Measurements from ENCODE around the gene TAPBP.
A peak's percentile ranks its signal among the peaks of the same experiment; 100 is the strongest.
"Not testable (repeated sequence)": the region's sequence is repeated elsewhere in the genome, so short reads cannot be mapped to it uniquely, and the experiment has no call there.

TAPBP gene
- 206 to 576 (median 374) reads per million in 18 experiments for total RNA-seq

- peak; percentile 57 to 59 for DNase-seq
These were observed at the start of gene TAPBP for GRCh38 chr6:33313709-33314514. Gene TAPBP, minus strand, starts transcription at chr6:33314078. Its CDS starts 37 bp downstream, at chr6:33314041.

- DNase-seq = not testable (repeated sequence)
These were observed 49.6 kb upstream of the TAPBP start for GRCh38 chr6:33363486-33363885.

DNA sequence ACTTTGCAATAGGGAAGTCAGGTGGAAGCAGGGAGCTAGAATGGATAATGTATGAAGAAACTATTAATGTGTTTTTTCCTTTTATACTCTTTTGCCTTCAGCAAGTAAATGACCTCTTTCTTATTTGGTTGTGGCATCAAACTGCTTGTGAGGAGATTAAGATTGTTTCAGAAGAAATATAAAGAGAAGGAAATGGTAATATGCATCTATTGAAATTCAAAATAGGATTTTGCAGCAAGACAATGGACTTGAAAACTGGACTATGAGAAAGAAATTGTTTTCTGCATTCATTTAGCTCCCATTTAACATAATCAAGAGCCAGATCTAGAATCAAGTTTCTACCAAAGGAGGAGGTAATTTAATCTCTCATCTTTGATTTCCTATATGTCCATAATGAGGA is 45.5 kb upstream of the TAPBP start:
- no peak for DNase-seq

DNA sequence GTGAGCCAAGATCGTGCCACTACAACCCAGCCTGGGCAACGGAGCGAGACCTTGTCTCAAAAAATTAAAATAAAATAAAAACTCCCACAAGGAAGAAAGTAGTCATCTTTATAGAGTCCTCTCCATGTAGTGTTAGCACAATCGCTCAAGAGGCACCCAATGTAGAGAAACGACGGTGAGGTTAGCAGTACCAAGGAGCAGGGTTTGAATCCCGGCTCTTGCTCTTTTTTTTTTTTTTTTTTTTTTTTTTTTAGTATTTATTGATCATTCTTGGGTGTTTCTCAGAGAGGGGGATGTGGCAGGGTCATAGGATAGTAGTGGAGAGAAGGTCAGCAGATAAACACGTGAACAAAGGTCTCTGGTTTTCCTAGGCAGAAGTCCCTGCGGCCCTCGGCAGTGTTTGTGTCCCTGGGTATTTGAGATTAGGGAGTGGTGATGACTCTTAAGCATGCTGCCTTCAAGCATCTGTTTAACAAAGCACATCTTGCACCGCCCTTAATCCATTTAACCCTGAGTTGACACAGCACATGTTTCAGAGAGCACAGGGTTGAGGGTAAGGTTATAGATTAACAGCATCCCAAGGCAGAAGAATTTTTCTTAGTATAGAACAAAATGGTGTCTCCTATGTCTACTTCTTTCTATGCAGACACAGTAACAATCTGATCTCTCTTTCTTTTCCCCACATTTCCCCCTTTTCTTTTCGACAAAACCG is 43.4 kb upstream of the TAPBP start:
- DNase-seq = not testable (repeated sequence)

GRCh38 chr6:33356295-33356694 is 42.4 kb upstream of the TAPBP start:
- DNase-seq = no peak

- DNase-seq = not testable (repeated sequence)
These were observed 42.0 kb upstream of the TAPBP start for GRCh38 chr6:33355860-33356259.

GRCh38 chr6:33347816-33348215 is 33.9 kb upstream of the TAPBP start:
- no peak for DNase-seq

GRCh38 chr6:33346972-33347371 is 33.1 kb upstream of the TAPBP start:
- DNase-seq = not testable (repeated sequence)

- peak; percentile 57 to 60 for DNase-seq
These were observed 31.1 kb upstream of the TAPBP start for GRCh38 chr6:33344701-33345697.

- no peak for DNase-seq
These were observed 30.2 kb upstream of the TAPBP start for GRCh38 chr6:33343953-33344611.

DNA sequence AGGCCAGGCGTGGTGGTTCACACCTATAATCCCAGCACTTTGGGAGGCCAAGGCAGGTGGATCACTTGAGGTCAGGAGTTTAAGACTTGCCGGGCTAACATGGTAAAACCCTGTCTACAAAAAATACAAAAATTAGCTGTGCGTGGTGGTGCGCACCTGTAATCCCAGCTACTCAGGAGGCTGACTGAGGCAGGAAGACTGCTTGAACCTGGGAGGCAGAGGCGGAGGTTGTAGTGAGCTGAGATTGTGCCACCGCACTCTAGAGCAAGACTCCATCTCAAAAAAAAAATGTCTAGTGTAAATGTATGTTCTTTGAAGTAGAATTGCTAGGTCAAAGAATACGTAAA is 29.7 kb upstream of the TAPBP start:
- DNase-seq = not testable (repeated sequence)

DNA sequence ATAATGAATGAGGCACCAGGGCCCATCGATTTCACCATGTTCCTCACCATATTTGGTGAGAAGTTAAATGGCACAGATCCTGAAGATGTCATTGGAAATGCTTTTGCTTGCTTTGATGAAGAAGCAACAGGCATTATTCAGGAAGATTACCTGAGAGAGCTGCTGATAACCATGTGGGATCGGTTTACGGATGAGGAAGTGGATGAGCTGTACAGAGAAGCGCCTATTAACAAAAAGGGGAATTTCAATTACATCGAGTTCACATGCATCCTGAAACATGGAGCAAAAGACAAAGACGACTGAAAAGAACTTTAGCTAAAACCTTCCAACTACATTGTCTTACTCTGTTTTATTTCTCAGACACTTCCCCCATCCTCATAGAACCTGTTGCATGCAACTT is 25.3 kb upstream of the TAPBP start:
- peak in 1 of 2 donors; percentile 21 for DNase-seq

DNA sequence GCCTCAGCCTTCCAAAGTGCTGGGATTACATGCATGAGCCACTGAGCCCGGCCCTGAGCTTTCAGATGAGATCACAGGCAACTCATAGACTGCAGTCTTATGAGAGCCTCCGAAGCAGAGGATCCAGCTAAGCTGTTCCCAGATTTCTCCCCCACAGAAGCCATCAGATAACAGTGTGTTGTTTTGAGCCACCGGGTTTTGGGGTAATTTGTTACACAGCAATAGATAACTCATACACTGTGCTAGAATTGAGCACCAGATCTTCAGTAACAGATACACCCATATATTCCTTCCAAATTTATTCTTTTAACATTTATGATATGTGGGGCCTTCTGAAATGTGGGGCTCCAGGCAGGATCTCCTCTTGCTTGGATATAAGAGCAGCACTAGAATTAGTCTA is 22.6 kb upstream of the TAPBP start:
- no peak for DNase-seq

- DNase-seq = no peak
These were observed 22.0 kb upstream of the TAPBP start for GRCh38 chr6:33335916-33336315.

DNA sequence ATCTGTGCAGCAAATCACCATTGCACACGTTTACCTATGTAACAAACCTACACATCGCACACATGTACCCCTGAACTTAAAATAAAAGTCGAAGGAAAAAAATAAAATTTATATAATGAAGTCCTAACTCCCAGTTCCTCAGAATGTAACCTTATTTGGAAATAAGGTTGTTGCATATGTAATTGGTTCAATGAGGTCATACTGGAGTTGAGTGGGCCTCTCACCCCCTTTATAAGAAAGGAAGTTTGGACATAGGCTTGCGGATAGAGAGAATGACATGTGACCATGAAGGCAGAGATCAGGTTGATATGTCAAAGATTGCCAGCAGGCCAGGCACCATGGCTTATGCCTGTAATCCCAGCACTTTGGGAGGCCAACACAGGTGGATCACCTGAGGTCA is 19.8 kb upstream of the TAPBP start:
- peak; percentile 48 to 59 for DNase-seq

DNA sequence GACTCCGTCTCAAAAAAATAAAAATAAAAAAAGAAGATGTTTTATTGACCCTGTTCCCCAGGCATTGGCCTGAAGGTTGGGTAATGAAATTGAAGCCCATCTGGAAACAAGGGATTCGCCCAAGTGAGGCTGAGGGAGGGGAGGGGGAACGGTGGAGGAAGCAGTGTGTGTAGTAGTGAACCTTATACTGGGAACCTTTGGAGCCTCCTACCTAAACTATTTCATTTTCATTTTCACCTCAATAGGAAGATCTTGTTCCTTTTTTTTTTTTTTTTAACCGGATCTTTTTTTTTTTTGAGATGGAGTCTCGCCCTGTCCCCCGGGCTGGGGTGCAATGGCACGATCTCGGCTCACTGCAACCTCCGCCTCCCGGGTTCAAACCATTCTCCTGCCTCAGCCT is 16.9 kb upstream of the TAPBP start:
- DNase-seq = no peak

GRCh38 chr6:33329058-33329457 is 15.2 kb upstream of the TAPBP start:
- DNase-seq = no peak

DNA sequence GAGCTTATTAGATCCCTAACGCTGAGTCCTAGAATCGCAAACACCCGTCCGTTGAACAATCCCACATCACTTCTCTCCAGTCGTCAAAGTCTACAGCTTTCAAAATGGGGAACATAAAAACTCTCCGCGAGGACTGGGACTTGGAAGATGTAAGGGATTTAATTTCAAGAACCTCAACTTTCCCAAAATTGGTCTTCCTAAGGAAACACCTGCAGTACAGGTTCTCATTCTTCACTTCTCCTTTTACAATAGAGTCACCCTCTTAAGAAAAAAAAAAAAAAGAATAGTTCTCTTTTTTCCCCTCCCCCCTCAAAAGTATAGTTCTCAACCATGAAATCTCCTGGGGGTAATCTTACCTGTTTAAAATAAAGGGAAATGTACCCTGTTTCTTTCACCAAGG is 10.2 kb upstream of the TAPBP start:
- no peak for DNase-seq

GRCh38 chr6:33323623-33323948 is 9.7 kb upstream of the TAPBP start:
- no peak for DNase-seq

- DNase-seq = no peak
These were observed 7.3 kb upstream of the TAPBP start for GRCh38 chr6:33321227-33321626.

- peak in 1 of 2 donors; percentile 72 for DNase-seq
These were observed 6.7 kb upstream of the TAPBP start for GRCh38 chr6:33320315-33321181.

Data from inflammatory macrophage (primary cell).